Breast epithelium (tissue), 4 donors: ENCODE measurements around the gene PPP3R2. TPM values are rescaled to one million over a fixed set of nuclear protein-coding genes. Genes with fewer than 3 reads are reported as not detected.

Experiments used
- DNase-seq, 2 donors: peaks; one replicate each; pipeline ENCODE4 v3.0.0-alpha.2; 2019; ENCODE audit warnings: low spot score in 2 of 2
- H3K27ac ChIP-seq, 2 donors: fragments of 200-600 bp; sonication (generic) in 1 of 2; one replicate each; pipeline ENCODE4 v1.5.1; 2016 to 2019; ENCODE audit warnings: mild to moderate bottlenecking in 1 of 2
- H3K27me3 ChIP-seq, 2 donors: fragments of 200-600 bp; sonication (generic) in 1 of 2; one replicate each; pipeline versions ENCODE4 v1.5.1 to v1.6.0; 2017 to 2019; ENCODE audit warnings: control low read depth in 1 of 2, mild to moderate bottlenecking in 1 of 2
- H3K36me3 ChIP-seq: fragments of 200-600 bp; one replicate; pipeline ENCODE4 v1.5.1; 2019
- H3K4me1 ChIP-seq, 2 donors: fragments of 200-600 bp; sonication (generic); one replicate each; pipeline ENCODE4 v1.5.1; 2016 to 2019; ENCODE audit warnings: control low read depth in 1 of 2
- H3K4me3 ChIP-seq, 3 donors: fragments of 200-600 bp; sonication (generic); 1 replicate in 2 of 3; 2 replicates in 1 of 3; pipeline ENCODE4 v1.5.1; 2016 to 2019; ENCODE audit warnings: mild to moderate bottlenecking in 3 of 3, moderate library complexity in 2 of 3
- H3K9me3 ChIP-seq, 2 donors: fragments of 200-600 bp; sonication (generic) in 1 of 2; one replicate each; pipeline ENCODE4 v1.5.1; 2016 to 2019; ENCODE audit warnings: control low read depth in 1 of 2
- POLR2A ChIP-seq: fragments of 450-650 bp; IDR thresholded peaks from one replicate; pipeline ENCODE4 v1.6.1; 2016; ENCODE audit warnings: antibody characterized with exemption, mild to moderate bottlenecking, moderate library complexity
- POLR2AphosphoS5 ChIP-seq, 3 donors: sonication (generic); formaldehyde crosslinking; IDR thresholded peaks; one replicate each; pipeline ENCODE4 v1.6.1; 2017; ENCODE audit warnings: antibody characterized with exemption in 3 of 3
- intact Hi-C: fragments of 100-400 bp; cut with DNase I; formaldehyde crosslinking; loops from one replicate; pipeline ENCODE4 v1.15.1; 2023; ENCODE audit warnings: low total_unique reads
- total RNA-seq, 3 donors: library from RNA; depleted of rRNA; stranded (reverse); fragments of >200 nt; gene quantifications; one replicate each; pipeline ENCODE4 v1.1.0, GENCODE V29; 2016
- TF ChIP-seq, protein P1 (sequence below), 3 donors: fragments of 450-650 bp; IDR thresholded peaks; one replicate each; pipeline ENCODE4 v1.5.1; 2016 to 2017; ENCODE audit warnings: antibody characterized with exemption in 3 of 3, mild to moderate bottlenecking in 3 of 3, moderate library complexity in 3 of 3

The PPP3R2 gene
- total RNA-seq, 3 donors from 2014 or later, result not detected

DNA sequence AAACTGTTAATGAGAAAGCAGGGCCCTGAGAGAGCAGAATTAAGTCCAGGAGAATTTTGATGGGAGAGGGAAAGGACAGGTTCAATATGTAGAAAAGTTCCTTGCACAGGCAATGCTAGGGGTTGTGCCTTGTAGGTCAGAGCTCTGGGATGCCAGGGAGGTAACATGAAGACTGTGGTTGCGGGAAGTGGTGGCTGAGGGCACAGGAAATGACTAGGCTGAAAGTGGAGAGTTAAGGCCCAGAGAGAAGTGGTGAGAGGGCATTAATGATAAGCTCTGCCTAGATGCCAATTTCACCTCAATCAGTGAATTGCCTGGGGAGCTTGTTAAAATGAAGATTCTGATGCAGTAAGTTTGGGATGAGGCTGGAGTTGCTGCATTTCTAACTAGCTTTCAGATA is 31.5 kb upstream of the PPP3R2 start:
- H3K4me1 ChIP-seq, result no peaks in the 10 kb centered on the region
- no peak overlapping the region for H3K27ac ChIP-seq
- DNase-seq, result no peak
- no peaks in the 10 kb centered on the region for H3K36me3 ChIP-seq
- intact Hi-C loops, result no loop called here
- H3K4me3 ChIP-seq, result no peak overlapping the region
- TF ChIP-seq POLR2AphosphoS5 (IDR thresholded peaks at IDR 0.05) (no peak), POLR2A (no peak)
- TF ChIP-seq, protein P1, sequence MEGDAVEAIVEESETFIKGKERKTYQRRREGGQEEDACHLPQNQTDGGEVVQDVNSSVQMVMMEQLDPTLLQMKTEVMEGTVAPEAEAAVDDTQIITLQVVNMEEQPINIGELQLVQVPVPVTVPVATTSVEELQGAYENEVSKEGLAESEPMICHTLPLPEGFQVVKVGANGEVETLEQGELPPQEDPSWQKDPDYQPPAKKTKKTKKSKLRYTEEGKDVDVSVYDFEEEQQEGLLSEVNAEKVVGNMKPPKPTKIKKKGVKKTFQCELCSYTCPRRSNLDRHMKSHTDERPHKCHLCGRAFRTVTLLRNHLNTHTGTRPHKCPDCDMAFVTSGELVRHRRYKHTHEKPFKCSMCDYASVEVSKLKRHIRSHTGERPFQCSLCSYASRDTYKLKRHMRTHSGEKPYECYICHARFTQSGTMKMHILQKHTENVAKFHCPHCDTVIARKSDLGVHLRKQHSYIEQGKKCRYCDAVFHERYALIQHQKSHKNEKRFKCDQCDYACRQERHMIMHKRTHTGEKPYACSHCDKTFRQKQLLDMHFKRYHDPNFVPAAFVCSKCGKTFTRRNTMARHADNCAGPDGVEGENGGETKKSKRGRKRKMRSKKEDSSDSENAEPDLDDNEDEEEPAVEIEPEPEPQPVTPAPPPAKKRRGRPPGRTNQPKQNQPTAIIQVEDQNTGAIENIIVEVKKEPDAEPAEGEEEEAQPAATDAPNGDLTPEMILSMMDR (IDR thresholded peaks at IDR 0.05), result no peak
- H3K9me3 ChIP-seq, result no peaks in the 10 kb centered on the region
- H3K27me3 ChIP-seq, result no peaks in the 10 kb centered on the region

DNA sequence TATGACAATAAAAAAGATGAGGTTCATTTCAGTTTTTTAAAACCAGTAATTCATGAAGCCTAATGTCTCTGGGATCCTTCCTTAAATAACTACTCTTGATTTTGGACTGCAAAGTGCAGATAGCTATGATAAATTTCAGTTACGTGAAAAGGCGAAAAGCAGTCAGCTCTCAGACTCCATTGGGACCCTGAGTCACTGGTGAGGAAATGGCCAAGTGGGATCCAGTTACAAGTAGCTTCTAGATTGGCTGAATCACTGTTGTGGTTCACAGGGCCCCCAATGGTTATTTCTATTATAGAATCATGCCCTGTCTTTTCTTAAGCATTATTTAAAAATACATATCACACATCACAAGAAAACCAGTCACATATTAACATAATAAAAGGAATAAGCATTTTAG is 31.1 kb upstream of the PPP3R2 start:
- Histone ChIP-seq H3K27ac (no peak overlapping the region), H3K27me3 (no peaks in the 10 kb centered on the region), H3K4me1 (no peaks in the 10 kb centered on the region), H3K36me3 (no peaks in the 10 kb centered on the region), H3K9me3 (no peaks in the 10 kb centered on the region), H3K4me3 (no peak overlapping the region)
- no peak for DNase-seq
- TF ChIP-seq POLR2A, result no peak
- TF ChIP-seq, protein P1 (IDR thresholded peaks at IDR 0.05), result no peak
- TF ChIP-seq POLR2AphosphoS5 (IDR thresholded peaks at IDR 0.05), result no peak
- intact Hi-C loops, result no loop called here

DNA sequence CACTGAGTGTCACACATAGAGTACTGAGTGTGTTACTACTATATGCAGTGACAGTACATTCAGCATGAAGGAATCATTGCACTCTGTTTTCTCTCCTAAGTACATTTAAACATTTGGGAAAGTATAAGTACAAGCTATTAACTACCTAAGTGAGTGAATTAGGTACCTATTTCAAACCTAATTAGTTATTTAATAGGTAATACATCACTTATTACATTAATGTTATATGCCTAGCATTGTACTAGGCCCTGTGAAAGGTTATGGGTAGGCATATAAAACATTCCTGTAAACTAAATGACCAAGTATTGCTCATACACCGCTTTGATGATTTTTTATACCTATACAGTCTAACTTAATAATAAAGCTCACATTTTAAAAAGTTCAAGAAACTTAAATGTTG is 25.7 kb upstream of the PPP3R2 start:
- TF ChIP-seq, protein P1 (IDR thresholded peaks at IDR 0.05), result no peak
- TF ChIP-seq POLR2AphosphoS5 (IDR thresholded peaks at IDR 0.05), result no peak
- no peak for TF ChIP-seq POLR2A
- Histone ChIP-seq H3K36me3 (no peaks in the 10 kb centered on the region), H3K27ac (no peak overlapping the region), H3K27me3 (no peaks in the 10 kb centered on the region), H3K9me3 (no peaks in the 10 kb centered on the region), H3K4me3 (no peak overlapping the region), H3K4me1 (no peaks in the 10 kb centered on the region)
- intact Hi-C loops, result no loop called here
- DNase-seq, result no peak

DNA sequence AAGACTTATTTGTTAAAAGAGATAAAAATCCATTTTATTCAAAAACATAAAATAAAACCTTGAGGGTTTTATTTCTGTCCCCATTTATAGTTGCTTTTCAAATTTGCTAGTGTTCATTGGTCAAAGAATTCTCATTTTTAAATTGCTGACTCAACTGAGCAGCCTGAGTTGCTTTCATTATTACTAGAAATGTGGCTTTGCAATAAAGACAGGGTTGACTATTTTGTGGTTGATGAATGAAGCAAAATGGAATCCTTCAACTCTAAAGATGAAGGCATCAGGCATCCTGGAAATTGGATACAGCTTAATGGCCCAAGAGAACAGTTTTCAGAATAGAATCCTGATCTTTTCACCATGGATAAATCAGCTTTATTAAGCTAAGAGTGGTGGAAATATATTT is 23.9 kb upstream of the PPP3R2 start:
- H3K4me1 ChIP-seq, result no peaks in the 10 kb centered on the region
- H3K36me3 ChIP-seq, result no peaks in the 10 kb centered on the region
- TF ChIP-seq POLR2AphosphoS5 (IDR thresholded peaks at IDR 0.05) (no peak), POLR2A (no peak)
- TF ChIP-seq, protein P1 (IDR thresholded peaks at IDR 0.05), result no peak
- intact Hi-C loops, result no loop called here
- no peaks in the 10 kb centered on the region for H3K9me3 ChIP-seq
- H3K4me3 ChIP-seq, result no peak overlapping the region
- H3K27ac ChIP-seq, result no peak overlapping the region
- H3K27me3 ChIP-seq, result no peaks in the 10 kb centered on the region
- no peak for DNase-seq

GRCh38 chr9:101605547-101605946 is 10.8 kb upstream of the PPP3R2 start:
- no peaks in the 10 kb centered on the region for H3K27me3 ChIP-seq
- TF ChIP-seq, protein P1 (IDR thresholded peaks at IDR 0.05), result no peak
- TF ChIP-seq POLR2A (no peak), POLR2AphosphoS5 (IDR thresholded peaks at IDR 0.05) (no peak)
- H3K27ac ChIP-seq, result no peak overlapping the region
- no peaks in the 10 kb centered on the region for H3K36me3 ChIP-seq
- intact Hi-C loops, result no loop called here
- no peaks in the 10 kb centered on the region for H3K9me3 ChIP-seq
- DNase-seq, result no peak
- no peaks in the 10 kb centered on the region for H3K4me1 ChIP-seq
- no peak overlapping the region for H3K4me3 ChIP-seq
